Endothelial cell of umbilical vein (primary cell): Measurements from ENCODE around the gene USP48. TPM values are rescaled to one million over a fixed set of nuclear protein-coding genes. Genes with fewer than 3 reads are reported as not detected.

Experiments
- BruUV-seq: library from RNA; stranded (reverse); fragments of 400-500 nt; replicated peaks from 2 replicates; lab custom pipeline; 2021; lab: Mats Ljungman, UMichigan
- CTCF ChIA-PET: fragments of 300-600, 350-600 bp; sonication (Branson Sonifier 250); formaldehyde crosslinking; loops from one replicate; lab custom pipeline; 2021; ENCODE audit warnings: antibody characterized with exemption, inconsistent platforms; lab: Charles Lee
- POLR2A ChIA-PET: fragments of 300-600, 350-600 bp; sonication (Branson Sonifier 250); formaldehyde crosslinking; loops from one replicate; lab custom pipeline; 2021; ENCODE audit warnings: antibody characterized with exemption, inconsistent platforms; lab: Charles Lee
- DNase-seq: peaks from one replicate; pipeline ENCODE4 v3.0.0-alpha.2; 2011; ENCODE audit warnings: low read depth, low spot score
- FAIRE-seq: peaks from 2 replicates; lab custom pipeline; 2011; peaks lifted over from hg19 to GRCh38; lab: Jason Lieb, UNC
- H2AFZ ChIP-seq: 2 replicates; pipeline ENCODE4 v1.6.0; 2012; ENCODE audit warnings: low read depth, low read length, control low read depth, inconsistent platforms
- H3K27ac ChIP-seq: 2 replicates; pipeline ENCODE4 v1.5.1; 2011; ENCODE audit warnings: low read depth, mild to moderate bottlenecking, control low read depth, low read length, moderate library complexity; ENCODE audit not compliant: insufficient read depth
- H3K27me3 ChIP-seq, 2 experiments: 2 replicates each; pipeline versions ENCODE4 v1.6.0 to v1.6.1; 2011; ENCODE audit warnings: low read length in 2 of 2, mixed read lengths in 1 of 2; ENCODE audit not compliant: control insufficient read depth in 2 of 2, insufficient read depth in 2 of 2
- H3K36me3 ChIP-seq, 2 experiments: 2 replicates in 1 of 2; 3 replicates in 1 of 2; pipeline ENCODE4 v1.5.1; 2011; ENCODE audit warnings: low read length in 2 of 2, mild to moderate bottlenecking in 1 of 2, moderate library complexity in 1 of 2; ENCODE audit not compliant: control insufficient read depth in 2 of 2, insufficient read depth in 2 of 2; ENCODE audit errors: extremely low read depth in 1 of 2
- H3K4me1 ChIP-seq: 3 replicates; pipeline ENCODE4 v1.5.1; 2011; ENCODE audit warnings: mild to moderate bottlenecking, low read length; ENCODE audit not compliant: control insufficient read depth, insufficient read depth; ENCODE audit errors: extremely low read depth
- H3K4me2 ChIP-seq: 2 replicates; pipeline ENCODE4 v1.6.1; 2011; ENCODE audit warnings: low read length, control low read depth, mixed read lengths; ENCODE audit not compliant: insufficient read depth
- H3K4me3 ChIP-seq, 3 experiments: fragments of 200-600 bp in 1 of 3; sonication (generic), shearing (Covaris generic) in 1 of 3; replicated peaks in 1 of 3; 2 replicates each; pipeline ENCODE4 v1.5.1; 2011 to 2016; ENCODE audit warnings: control low read depth in 3 of 3, low read length in 3 of 3, mild to moderate bottlenecking in 2 of 3, inconsistent platforms in 1 of 3, low read depth in 1 of 3, moderate library complexity in 1 of 3; ENCODE audit not compliant: insufficient read depth in 1 of 3
- H3K79me2 ChIP-seq: 2 replicates; pipeline ENCODE4 v1.6.0; 2012; ENCODE audit warnings: low read length, inconsistent platforms; ENCODE audit not compliant: control insufficient read depth, insufficient read depth
- H3K9ac ChIP-seq: replicated peaks from 2 replicates; pipeline ENCODE3; 2011; ENCODE audit warnings: low read length, control low read depth; ENCODE audit not compliant: insufficient read depth; ENCODE audit errors: extremely low read depth
- H3K9me1 ChIP-seq: replicated peaks from 3 replicates; pipeline ENCODE4 v1.6.0; 2011; ENCODE audit warnings: mild to moderate bottlenecking, low read length; ENCODE audit not compliant: control insufficient read depth, insufficient read depth; ENCODE audit errors: extremely low read depth
- H3K9me3 ChIP-seq: replicated peaks from 2 replicates; pipeline ENCODE4 v1.5.1; 2012; ENCODE audit warnings: low read length, inconsistent platforms; ENCODE audit not compliant: control insufficient read depth, insufficient read depth
- H4K20me1 ChIP-seq: replicated peaks from 2 replicates; pipeline ENCODE3; 2011; ENCODE audit warnings: mild to moderate bottlenecking, low read length; ENCODE audit not compliant: control insufficient read depth, insufficient read depth; ENCODE audit errors: extremely low read depth
- EZH2 ChIP-seq: IDR thresholded peaks from 2 replicates; pipeline ENCODE4 v1.6.1; 2012; ENCODE audit warnings: borderline replicate concordance, low read depth, mild to moderate bottlenecking, moderate library complexity, low read length, inconsistent platforms; ENCODE audit not compliant: severe bottlenecking
- FOS ChIP-seq: IDR thresholded peaks from 2 replicates; pipeline ENCODE4 v1.6.1; 2011; ENCODE audit warnings: mild to moderate bottlenecking, low read length, moderate library complexity, borderline replicate concordance; ENCODE audit not compliant: insufficient read depth
- POLR2A ChIP-seq: IDR thresholded peaks from 2 replicates; pipeline ENCODE4 v1.6.1; 2012; ENCODE audit warnings: low read depth, mild to moderate bottlenecking, control low read depth, low read length
- POLR2AphosphoS5 ChIP-seq: IDR thresholded peaks from 2 replicates; pipeline ENCODE4 v1.6.1; 2012; ENCODE audit warnings: low read depth, mild to moderate bottlenecking, control low read depth, low read length, moderate library complexity; ENCODE audit not compliant: insufficient read depth
- dilution Hi-C: fragments of 300-500 bp; cut with MboI; formaldehyde crosslinking; loops from one replicate; pipeline ENCODE4 v1.15.0; 2019; ENCODE audit warnings: low sequenced_read_pairs; ENCODE audit not compliant: extremely low pct_ligation_motif_present
- intact Hi-C: fragments of 100-400 bp; cut with micrococcal nuclease; formaldehyde crosslinking; loops from one replicate; pipeline ENCODE4 v1.10.0; 2022
- polyA plus RNA-seq, 4 experiments: library from polyadenylated mRNA; depleted of rRNA in 3 of 4; stranded (reverse) in 3 of 4; unstranded in 1 of 4; fragments of >200 nt; gene quantifications; 2 replicates each; pipeline versions ENCODE4 v1.2.1 to v1.2.3, GENCODE V29; 2011 to 2012; ENCODE audit warnings: missing spikeins in 1 of 4
- total RNA-seq: library from RNA; stranded (reverse); gene quantifications from 2 replicates; pipeline ENCODE4 v1.2.3, GENCODE V29; 2021
- TF ChIP-seq, protein P1 (sequence below), 2 donors: IDR thresholded peaks; 1 replicate in 1 of 2; 2 replicates in 1 of 2; pipeline ENCODE4 v1.5.1; 2011; ENCODE audit warnings: low read length in 2 of 2, mild to moderate bottlenecking in 2 of 2, moderate library complexity in 2 of 2, control low read depth in 1 of 2, inconsistent platforms in 1 of 2, low read depth in 1 of 2; ENCODE audit not compliant: insufficient read depth in 1 of 2; ENCODE audit errors: extremely low read depth in 1 of 2
- TF ChIP-seq, protein P2 (sequence below): IDR thresholded peaks from 2 replicates; pipeline ENCODE4 v1.6.1; 2011; ENCODE audit not compliant: insufficient read depth, insufficient read length

Gene USP48
- total and polyA plus RNA-seq, 2 donors (not counting 3 experiments of a cell fraction or from before 2014, with no cell fraction given) = 27.2 to 149 TPM

DNA sequence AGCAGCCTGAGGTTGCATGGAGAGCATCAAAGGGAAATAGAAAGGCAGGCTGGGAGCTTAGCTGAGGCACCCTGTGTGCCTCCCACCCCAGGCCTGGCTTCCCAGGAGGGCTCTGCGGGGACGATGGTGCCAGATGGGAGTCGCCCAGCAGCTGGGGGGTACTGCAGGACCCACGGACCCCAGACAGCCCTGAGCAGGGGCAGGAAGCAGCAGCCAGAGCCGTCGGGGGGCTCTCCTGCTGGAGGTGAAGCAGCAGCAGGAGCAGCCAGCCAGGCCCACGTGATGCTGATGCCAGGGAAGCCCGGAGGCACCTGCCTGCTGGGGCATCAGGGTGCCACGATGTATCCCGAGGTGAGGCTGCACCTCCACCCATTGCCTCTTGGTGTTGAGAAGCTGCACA lies 134.2 kb downstream of the USP48 start:
- no peak overlapping the region for H3K27ac ChIP-seq
- no peaks in the 10 kb centered on the region for H4K20me1 ChIP-seq
- H3K9me1 ChIP-seq = no peaks in the 10 kb centered on the region
- no peaks in the 10 kb centered on the region for H3K9me3 ChIP-seq
- TF ChIP-seq FOS = no peak
- TF ChIP-seq EZH2 = no peak
- TF ChIP-seq POLR2AphosphoS5 = no peak
- no peak for TF ChIP-seq POLR2A
- TF ChIP-seq, protein P1, sequence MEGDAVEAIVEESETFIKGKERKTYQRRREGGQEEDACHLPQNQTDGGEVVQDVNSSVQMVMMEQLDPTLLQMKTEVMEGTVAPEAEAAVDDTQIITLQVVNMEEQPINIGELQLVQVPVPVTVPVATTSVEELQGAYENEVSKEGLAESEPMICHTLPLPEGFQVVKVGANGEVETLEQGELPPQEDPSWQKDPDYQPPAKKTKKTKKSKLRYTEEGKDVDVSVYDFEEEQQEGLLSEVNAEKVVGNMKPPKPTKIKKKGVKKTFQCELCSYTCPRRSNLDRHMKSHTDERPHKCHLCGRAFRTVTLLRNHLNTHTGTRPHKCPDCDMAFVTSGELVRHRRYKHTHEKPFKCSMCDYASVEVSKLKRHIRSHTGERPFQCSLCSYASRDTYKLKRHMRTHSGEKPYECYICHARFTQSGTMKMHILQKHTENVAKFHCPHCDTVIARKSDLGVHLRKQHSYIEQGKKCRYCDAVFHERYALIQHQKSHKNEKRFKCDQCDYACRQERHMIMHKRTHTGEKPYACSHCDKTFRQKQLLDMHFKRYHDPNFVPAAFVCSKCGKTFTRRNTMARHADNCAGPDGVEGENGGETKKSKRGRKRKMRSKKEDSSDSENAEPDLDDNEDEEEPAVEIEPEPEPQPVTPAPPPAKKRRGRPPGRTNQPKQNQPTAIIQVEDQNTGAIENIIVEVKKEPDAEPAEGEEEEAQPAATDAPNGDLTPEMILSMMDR (IDR thresholded peaks at IDR 0.05; ENCODE audit: extremely low read depth in 1 of 2, insufficient read depth in 1 of 2, low read depth in 1 of 2, low read length in 2 of 2) = no peak
- TF ChIP-seq, protein P2, sequence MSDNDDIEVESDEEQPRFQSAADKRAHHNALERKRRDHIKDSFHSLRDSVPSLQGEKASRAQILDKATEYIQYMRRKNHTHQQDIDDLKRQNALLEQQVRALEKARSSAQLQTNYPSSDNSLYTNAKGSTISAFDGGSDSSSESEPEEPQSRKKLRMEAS = no peak
- dilution Hi-C loops = no loop called here
- no peak overlapping the region for H3K4me2 ChIP-seq
- peaks cover 3% of the 10 kb centered on the region for H3K4me1 ChIP-seq
- peaks cover 16 to 20% of the 10 kb centered on the region in 2 experiments for H3K27me3 ChIP-seq
- no TSS peak for BruUV-seq
- no peak overlapping the region for H2AFZ ChIP-seq
- intact Hi-C loops = loop anchor here (1.0 kb wide), 1 partner anchor 11 kb away; no protein-coding TSS in a partner anchor
- no peaks in the 10 kb centered on the region for H3K79me2 ChIP-seq
- no peak overlapping the region for H3K4me3 ChIP-seq
- H3K9ac ChIP-seq = no peak overlapping the region
- FAIRE-seq = no peak
- ChIA-PET POLR2A (no interaction called here), CTCF (interaction anchor here (7.2 kb wide), 1 partner anchor 11 kb away, joined by 34 read pairs; no protein-coding TSS in a partner anchor)
- DNase-seq = no peak
- H3K36me3 ChIP-seq = no peaks in the 10 kb centered on the region
